Measurements from ENCODE around the gene DPH7. TPM values are rescaled to one million over a fixed set of nuclear protein-coding genes. Genes with fewer than 3 reads are reported as not detected.

DPH7 gene
- polyA plus RNA-seq, 1 donor from 2014 or later = 145 TPM

- Histone ChIP-seq H3K9ac (ENCODE audit: low read length) (no peak overlapping the region), H3K9me2 (ENCODE audit: insufficient read depth, low read length) (no peaks in the 10 kb centered on the region), H3K4me3 (ENCODE audit: low read length) (no peak overlapping the region)
Observed at GRCh38 chr9:137556069-137556838, 22.5 kb downstream of the DPH7 start.

GRCh38 chr9:137555179-137555578, 23.5 kb downstream of the DPH7 start:
- Histone ChIP-seq H3K9me2 (ENCODE audit: insufficient read depth, low read length) (no peaks in the 10 kb centered on the region), H4K20me1 (ENCODE audit: insufficient read depth) (no peaks in the 10 kb centered on the region), H3K27me3 (ENCODE audit: insufficient read depth, low read depth, low read length) (no peaks in the 10 kb centered on the region), H3F3A (ENCODE audit: insufficient read depth, low read length, poor library complexity, severe bottlenecking) (no peaks in the 10 kb centered on the region), H3K9ac (ENCODE audit: low read length) (no peak overlapping the region), H3K4me2 (ENCODE audit: low read length) (no peak overlapping the region), H2AFZ (ENCODE audit: low read depth, low read length) (no peak overlapping the region), H3K79me2 (replicated peaks; ENCODE audit: insufficient read depth, low read length) (no peaks in the 10 kb centered on the region), H3K4me3 (ENCODE audit: low read length) (no peak overlapping the region), H3K9me3 (ENCODE audit: low read length) (no peaks in the 10 kb centered on the region), H3K27ac (ENCODE audit: low read length) (no peak overlapping the region), H3K36me3 (ENCODE audit: insufficient read depth, low read length) (no peaks in the 10 kb centered on the region)
- no peak for TF ChIP-seq CTCF (IDR thresholded peaks at IDR 0.05; ENCODE audit: poor library complexity, severe bottlenecking)
- TF ChIP-seq SMC3 (conservative IDR thresholded peaks at IDR 0.05; ENCODE audit: poor library complexity) = no peak
- TF ChIP-seq REST (IDR thresholded peaks at IDR 0.05; ENCODE audit: borderline replicate concordance) = no peak
- no peak for TF ChIP-seq TAF1 (IDR thresholded peaks at IDR 0.05; ENCODE audit: low read depth)
- TF ChIP-seq MXI1 (conservative IDR thresholded peaks at IDR 0.05; ENCODE audit: poor library complexity, severe bottlenecking) = no peak
- no peak for TF ChIP-seq RAD21 (conservative IDR thresholded peaks at IDR 0.05)
- TF ChIP-seq POLR2AphosphoS5 (IDR thresholded peaks at IDR 0.05) = no peak

More at GRCh38 chr9:137556069-137556838, 22.5 kb downstream of the DPH7 start:
- Histone ChIP-seq H3K79me2 (replicated peaks; ENCODE audit: insufficient read depth, low read length) (no peaks in the 10 kb centered on the region), H3K4me2 (ENCODE audit: low read length) (no peak overlapping the region), H4K20me1 (ENCODE audit: insufficient read depth) (no peaks in the 10 kb centered on the region), H3K36me3 (ENCODE audit: insufficient read depth, low read length) (no peaks in the 10 kb centered on the region), H3K9me3 (ENCODE audit: low read length) (no peaks in the 10 kb centered on the region), H3K27ac (ENCODE audit: low read length) (no peak overlapping the region), H2AFZ (ENCODE audit: low read depth, low read length) (no peak overlapping the region), H3F3A (ENCODE audit: insufficient read depth, low read length, poor library complexity, severe bottlenecking) (no peaks in the 10 kb centered on the region), H3K27me3 (ENCODE audit: insufficient read depth, low read depth, low read length) (no peaks in the 10 kb centered on the region)
- TF ChIP-seq REST (IDR thresholded peaks at IDR 0.05; ENCODE audit: borderline replicate concordance) (no peak), POLR2AphosphoS5 (IDR thresholded peaks at IDR 0.05) (no peak), EZH2 (IDR thresholded peaks at IDR 0.05; ENCODE audit: borderline replicate concordance, insufficient read depth, low read length, poor library complexity, severe bottlenecking) (no peak), MXI1 (conservative IDR thresholded peaks at IDR 0.05; ENCODE audit: poor library complexity, severe bottlenecking) (no peak), TAF1 (IDR thresholded peaks at IDR 0.05; ENCODE audit: low read depth) (no peak), RAD21 (conservative IDR thresholded peaks at IDR 0.05) (no peak), SMC3 (conservative IDR thresholded peaks at IDR 0.05; ENCODE audit: poor library complexity) (no peak), EP300 (conservative IDR thresholded peaks at IDR 0.05; ENCODE audit: poor library complexity, severe bottlenecking) (no peak)

Data from neural cell (in vitro differentiated cells).